Activated CD4-positive, alpha-beta T cell treated with anti-CD3 and anti-CD28 coated beads for 1 hour (primary cell): ENCODE results near the gene ABL1.

ENCODE experiments used
- DNase-seq: peaks from one replicate; pipeline ENCODE4 v3.0.0-alpha.2; 2020

Gene ABL1

GRCh38 chr9:130920762-130921299, 85.8 kb downstream of the ABL1 start:
- DNase-seq: no peak

GRCh38 chr9:130921300-130921988, 86.4 kb downstream of the ABL1 start:
- DNase-seq: no peak

- DNase-seq: no peak
These were observed 87.2 kb downstream of the ABL1 start for GRCh38 chr9:130921989-130922892.

GRCh38 chr9:130922893-130923610, 88.0 kb downstream of the ABL1 start:
- no peak for DNase-seq

- DNase-seq: no peak
These were observed 88.8 kb downstream of the ABL1 start for GRCh38 chr9:130923611-130924447.

- no peak for DNase-seq
These were observed 89.4 kb downstream of the ABL1 start for GRCh38 chr9:130924448-130924788.

- no peak for DNase-seq
These were observed 90.1 kb downstream of the ABL1 start for GRCh38 chr9:130925050-130925678.

GRCh38 chr9:130927338-130927737, 92.3 kb downstream of the ABL1 start:
- no peak for DNase-seq

- DNase-seq: no peak
These were observed 93.2 kb downstream of the ABL1 start for GRCh38 chr9:130927995-130928900.

- no peak for DNase-seq
These were observed 94.6 kb downstream of the ABL1 start for GRCh38 chr9:130929571-130930038.

- DNase-seq: no peak
These were observed 95.2 kb downstream of the ABL1 start for GRCh38 chr9:130930132-130930803.

GRCh38 chr9:130930804-130931349, 95.8 kb downstream of the ABL1 start:
- DNase-seq: no peak

- no peak for DNase-seq
These were observed 96.6 kb downstream of the ABL1 start for GRCh38 chr9:130931508-130932254.

- no peak for DNase-seq
These were observed 97.4 kb downstream of the ABL1 start for GRCh38 chr9:130932255-130933079.

- no peak for DNase-seq
These were observed 98.3 kb downstream of the ABL1 start for GRCh38 chr9:130933114-130934046.

GRCh38 chr9:130934246-130934645, 99.2 kb downstream of the ABL1 start:
- no peak for DNase-seq
